ENCODE results near the gene MGAT4B.
"Not testable (repeated sequence)": the region's sequence is repeated elsewhere in the genome, so short reads cannot be mapped to it uniquely, and the experiment has no call there.

Gene MGAT4B

GRCh38 chr5:179791881-179792611 is 14.6 kb downstream of the MGAT4B start:
- Histone ChIP-seq H3K4me3 (ENCODE audit: insufficient read depth, low read length, poor library complexity, severe bottlenecking) (no peak overlapping the region), H3K79me2 (ENCODE audit: insufficient read depth, low read length) (no peaks in the 10 kb centered on the region), H3K27ac (ENCODE audit: low read depth, low read length) (no peak overlapping the region), H3K27me3 (ENCODE audit: low read length) (no peaks in the 10 kb centered on the region), H2AFZ (ENCODE audit: low read depth, low read length, severe bottlenecking) (no peak overlapping the region), H3K4me2 (ENCODE audit: low read depth, low read length, poor library complexity, severe bottlenecking) (no peak overlapping the region), H3K36me3 (ENCODE audit: low read length) (no peaks in the 10 kb centered on the region), H3K9ac (ENCODE audit: low read length) (no peak overlapping the region), H3K9me2 (replicated peaks; ENCODE audit: insufficient read depth, low read length) (no peaks in the 10 kb centered on the region), H3F3A (ENCODE audit: insufficient read depth) (no peaks in the 10 kb centered on the region), H3K9me3 (ENCODE audit: insufficient read depth, low read length) (no peaks in the 10 kb centered on the region), H4K20me1 (ENCODE audit: low read depth, low read length) (no peaks in the 10 kb centered on the region)
- TF ChIP-seq CTCF (IDR thresholded peaks at IDR 0.05; ENCODE audit: insufficient read depth, low read length, poor library complexity, severe bottlenecking): no peak
- no peak for TF ChIP-seq EZH2phosphoT487 (conservative IDR thresholded peaks at IDR 0.05; ENCODE audit: low read length)

DNA sequence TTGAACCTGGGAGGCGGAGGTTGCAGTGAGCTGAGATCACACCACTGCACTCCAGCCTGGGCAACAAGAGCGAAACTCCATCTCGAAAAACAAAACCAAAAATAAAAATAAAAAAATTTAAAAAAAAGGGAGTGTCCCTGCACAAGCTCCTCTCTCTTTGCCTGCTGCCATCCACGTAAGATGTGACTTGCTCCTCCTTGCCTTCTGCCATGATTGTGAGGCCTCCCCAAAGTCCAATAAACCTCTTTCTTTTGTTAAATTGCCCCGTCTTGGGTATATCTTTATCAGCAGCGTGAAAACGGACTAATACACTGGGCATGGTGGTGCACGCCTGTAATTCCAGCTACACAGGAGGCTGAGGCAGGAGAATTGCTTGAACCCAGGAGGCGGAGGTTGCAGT is 17.4 kb downstream of the MGAT4B start:
- not testable (repeated sequence) for H3F3A ChIP-seq (ENCODE audit: insufficient read depth); H3K9me3 ChIP-seq (ENCODE audit: insufficient read depth, low read length); H3K9me2 ChIP-seq (replicated peaks; ENCODE audit: insufficient read depth, low read length); H3K36me3 ChIP-seq (ENCODE audit: low read length); H3K4me3 ChIP-seq (ENCODE audit: insufficient read depth, low read length, poor library complexity, severe bottlenecking); H2AFZ ChIP-seq (ENCODE audit: low read depth, low read length, severe bottlenecking); H3K27me3 ChIP-seq (ENCODE audit: low read length); H3K9ac ChIP-seq (ENCODE audit: low read length); H3K4me2 ChIP-seq (ENCODE audit: low read depth, low read length, poor library complexity, severe bottlenecking); H3K27ac ChIP-seq (ENCODE audit: low read depth, low read length); H4K20me1 ChIP-seq (ENCODE audit: low read depth, low read length); H3K79me2 ChIP-seq (ENCODE audit: insufficient read depth, low read length)

- Histone ChIP-seq H2AFZ (ENCODE audit: low read depth, low read length, severe bottlenecking) (no peak overlapping the region), H3K9me3 (ENCODE audit: insufficient read depth, low read length) (no peaks in the 10 kb centered on the region), H3K36me3 (ENCODE audit: low read length) (no peaks in the 10 kb centered on the region), H3K27me3 (ENCODE audit: low read length) (no peaks in the 10 kb centered on the region), H3K79me2 (ENCODE audit: insufficient read depth, low read length) (no peaks in the 10 kb centered on the region), H3K27ac (ENCODE audit: low read depth, low read length) (no peak overlapping the region), H3K4me3 (ENCODE audit: insufficient read depth, low read length, poor library complexity, severe bottlenecking) (no peak overlapping the region), H3K9ac (ENCODE audit: low read length) (no peak overlapping the region), H3K9me2 (replicated peaks; ENCODE audit: insufficient read depth, low read length) (no peaks in the 10 kb centered on the region), H4K20me1 (ENCODE audit: low read depth, low read length) (no peaks in the 10 kb centered on the region), H3F3A (ENCODE audit: insufficient read depth) (no peaks in the 10 kb centered on the region), H3K4me2 (ENCODE audit: low read depth, low read length, poor library complexity, severe bottlenecking) (no peak overlapping the region)
- TF ChIP-seq CTCF (IDR thresholded peaks at IDR 0.05; ENCODE audit: insufficient read depth, low read length, poor library complexity, severe bottlenecking) (no peak), EZH2phosphoT487 (conservative IDR thresholded peaks at IDR 0.05; ENCODE audit: low read length) (no peak)
These were observed 18.3 kb downstream of the MGAT4B start for GRCh38 chr5:179788193-179788854.

DNA sequence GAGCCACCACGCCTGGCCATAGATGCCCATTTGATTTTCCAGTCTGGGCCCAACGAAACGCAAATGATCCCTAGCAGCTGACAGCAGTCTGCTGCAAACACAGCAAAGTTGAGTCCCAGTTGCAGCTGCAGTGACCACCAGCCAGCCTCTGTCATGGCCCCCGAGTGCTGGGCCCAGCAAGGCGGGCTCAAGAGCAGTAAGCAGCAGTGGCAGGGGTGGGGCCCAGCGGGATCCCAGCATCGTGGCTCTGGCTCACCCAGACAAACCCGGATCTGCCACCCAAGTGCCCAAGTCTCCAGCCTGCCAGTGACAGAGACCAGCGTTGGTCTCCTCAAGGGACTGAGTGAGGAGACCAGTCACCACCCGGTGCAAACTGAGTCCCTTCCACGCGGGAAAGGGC is 19.8 kb downstream of the MGAT4B start:
- Histone ChIP-seq H3K79me2 (ENCODE audit: insufficient read depth, low read length) (no peaks in the 10 kb centered on the region), H3K9me2 (replicated peaks; ENCODE audit: insufficient read depth, low read length) (no peaks in the 10 kb centered on the region), H3K36me3 (ENCODE audit: low read length) (no peaks in the 10 kb centered on the region), H3F3A (ENCODE audit: insufficient read depth) (no peaks in the 10 kb centered on the region), H3K4me3 (ENCODE audit: insufficient read depth, low read length, poor library complexity, severe bottlenecking) (no peak overlapping the region), H3K9me3 (ENCODE audit: insufficient read depth, low read length) (no peaks in the 10 kb centered on the region), H4K20me1 (ENCODE audit: low read depth, low read length) (no peaks in the 10 kb centered on the region), H3K27me3 (ENCODE audit: low read length) (no peaks in the 10 kb centered on the region), H3K4me2 (ENCODE audit: low read depth, low read length, poor library complexity, severe bottlenecking) (no peak overlapping the region), H3K9ac (ENCODE audit: low read length) (no peak overlapping the region), H3K27ac (ENCODE audit: low read depth, low read length) (no peak overlapping the region), H2AFZ (ENCODE audit: low read depth, low read length, severe bottlenecking) (no peak overlapping the region)
- TF ChIP-seq CTCF (IDR thresholded peaks at IDR 0.05; ENCODE audit: insufficient read depth, low read length, poor library complexity, severe bottlenecking) (no peak), EZH2phosphoT487 (conservative IDR thresholded peaks at IDR 0.05; ENCODE audit: low read length) (no peak)
